ENCODE data around the gene EGFLAM. TPM values are rescaled to one million over a fixed set of nuclear protein-coding genes. Genes with fewer than 3 reads are reported as not detected.

Gene EGFLAM
- total and polyA plus RNA-seq, 9 of the 15 experiments (the other 6 are each of a cell fraction or from before 2014, with no cell fraction given), result 0.09 to 2.5 (median 1.0) TPM

- TF ChIP-seq RAD51 (IDR thresholded peaks at IDR 0.05; ENCODE audit: borderline replicate concordance, low read depth), result no peak
- no peak for TF ChIP-seq KAT8 (IDR thresholded peaks at IDR 0.05; ENCODE audit: low read depth)
- TF ChIP-seq JUNB (CRISPR knock-in tag; conservative IDR thresholded peaks at IDR 0.05), result no peak
- TF ChIP-seq PBX2 (CRISPR knock-in tag; IDR thresholded peaks at IDR 0.05; ENCODE audit: low read depth), result no peak
- no peak for TF ChIP-seq PBX2 (tag; conservative IDR thresholded peaks at IDR 0.05; ENCODE audit: low read depth)
- no peak for TF ChIP-seq PURB (CRISPR knock-in tag; IDR thresholded peaks at IDR 0.05; ENCODE audit: low read depth)
- no peak for TF ChIP-seq ZNF263 (CRISPR knock-in tag; IDR thresholded peaks at IDR 0.05; ENCODE audit: borderline replicate concordance)
- TF ChIP-seq NR1H2 (CRISPR knock-in tag; IDR thresholded peaks at IDR 0.05), result no peak
- no peak for TF ChIP-seq CBX2 (IDR thresholded peaks at IDR 0.05; ENCODE audit: insufficient read depth, low read length, poor library complexity, severe bottlenecking)
- TF ChIP-seq E2F3 (CRISPR knock-in tag; IDR thresholded peaks at IDR 0.05), result no peak
- TF ChIP-seq ZNF436 (CRISPR knock-in tag; IDR thresholded peaks at IDR 0.05), result no peak
- TF ChIP-seq SMAD4 (CRISPR knock-in tag; conservative IDR thresholded peaks at IDR 0.05), result no peak; the same call in 1 of the 2 replicates
- TF ChIP-seq CREB3L1 (IDR thresholded peaks at IDR 0.05; ENCODE audit: borderline replicate concordance, low read depth), result no peak
- TF ChIP-seq TFAP4 (CRISPR knock-in tag; IDR thresholded peaks at IDR 0.05; ENCODE audit: borderline replicate concordance), result peak; percentile 43; the same call in 1 of the 2 replicates
- TF ChIP-seq ZBTB49 (CRISPR knock-in tag; IDR thresholded peaks at IDR 0.05; ENCODE audit: borderline replicate concordance), result no peak
- no peak for TF ChIP-seq POLR2H (tag; IDR thresholded peaks at IDR 0.05; ENCODE audit: low read depth)
- TF ChIP-seq GATAD2A (IDR thresholded peaks at IDR 0.05), result no peak
- TF ChIP-seq ZKSCAN1 (IDR thresholded peaks at IDR 0.05; ENCODE audit: low read depth, low read length), result no peak
- TF ChIP-seq SNRNP70 (optimal IDR thresholded peaks at IDR 0.05; ENCODE audit: low read depth, low read length), result no peak
- TF ChIP-seq FOXM1 (IDR thresholded peaks at IDR 0.05; ENCODE audit: low read depth), result no peak
- no peak for TF ChIP-seq FOXM1 (CRISPR knock-in tag; IDR thresholded peaks at IDR 0.05; ENCODE audit: low read depth)
- TF ChIP-seq SREBF2 (CRISPR knock-in tag; IDR thresholded peaks at IDR 0.05), result no peak
- TF ChIP-seq ZC3H8 (IDR thresholded peaks at IDR 0.05), result no peak
- TF ChIP-seq TBP (optimal IDR thresholded peaks at IDR 0.05; ENCODE audit: low read depth, low read length), result no peak
These were observed 124.5 kb downstream of the EGFLAM start (continued) for GRCh38 chr5:38382898-38383297.

Data from K562 (cell line).